BE2C (cell line): ENCODE results near the gene ACTL10.
"Not testable (repeated sequence)": the region's sequence is repeated elsewhere in the genome, so short reads cannot be mapped to it uniquely, and the experiment has no call there.

Experiments used
- DNase-seq: peaks from one replicate; pipeline ENCODE4 v3.0.0-alpha.2; 2020
- H3K27me3 ChIP-seq: fragments of 250-450 bp; sonication (Bioruptor Pico); 2 replicates; pipeline ENCODE4 v1.5.1; 2020; ENCODE audit warnings: mild to moderate bottlenecking
- H3K36me3 ChIP-seq: fragments of 250-450 bp; sonication (Bioruptor Pico); 2 replicates; pipeline ENCODE4 v1.5.1; 2020; ENCODE audit warnings: mild to moderate bottlenecking
- H3K4me1 ChIP-seq: fragments of 250-450 bp; sonication (Bioruptor Pico); 2 replicates; pipeline ENCODE4 v1.5.1; 2020
- H3K4me3 ChIP-seq: 2 replicates; pipeline ENCODE4 v1.5.1; 2011; ENCODE audit warnings: low read depth, low read length
- H3K9me3 ChIP-seq: fragments of 250-450 bp; sonication (Bioruptor Pico); 2 replicates; pipeline ENCODE4 v1.5.1; 2020
- CTCF ChIP-seq: IDR thresholded peaks from 2 replicates; pipeline ENCODE4 v1.5.1; 2012; ENCODE audit warnings: mild to moderate bottlenecking, low read depth, low read length

Gene ACTL10

GRCh38 chr20:33627577-33628216 is 39.0 kb upstream of the ACTL10 start:
- no peaks in the 10 kb centered on the region for H3K27me3 ChIP-seq
- no peaks in the 10 kb centered on the region for H3K4me1 ChIP-seq
- no peak overlapping the region for H3K4me3 ChIP-seq
- H3K9me3 ChIP-seq = no peaks in the 10 kb centered on the region
- DNase-seq = no peak
- no peak for TF ChIP-seq CTCF
- peaks cover 35% of the 10 kb centered on the region for H3K36me3 ChIP-seq

- Histone ChIP-seq H3K27me3 (no peaks in the 10 kb centered on the region), H3K4me1 (no peaks in the 10 kb centered on the region), H3K4me3 (no peak overlapping the region), H3K9me3 (no peaks in the 10 kb centered on the region), H3K36me3 (peaks cover 35% of the 10 kb centered on the region)
- no peak for TF ChIP-seq CTCF
- DNase-seq = no peak
These were observed 37.2 kb upstream of the ACTL10 start for GRCh38 chr20:33629533-33629932.

- H3K9me3 ChIP-seq = no peaks in the 10 kb centered on the region
- H3K4me1 ChIP-seq = no peaks in the 10 kb centered on the region
- no peaks in the 10 kb centered on the region for H3K27me3 ChIP-seq
- H3K4me3 ChIP-seq = no peak overlapping the region
- DNase-seq = no peak
- no peak for TF ChIP-seq CTCF
- peaks cover 31% of the 10 kb centered on the region for H3K36me3 ChIP-seq
These were observed 36.8 kb upstream of the ACTL10 start for GRCh38 chr20:33629979-33630378.

- no peak overlapping the region for H3K4me3 ChIP-seq
- no peaks in the 10 kb centered on the region for H3K27me3 ChIP-seq
- no peaks in the 10 kb centered on the region for H3K4me1 ChIP-seq
- no peak for DNase-seq
- no peak for TF ChIP-seq CTCF
- H3K36me3 ChIP-seq = peaks cover 26% of the 10 kb centered on the region
- no peaks in the 10 kb centered on the region for H3K9me3 ChIP-seq
These were observed 36.2 kb upstream of the ACTL10 start for GRCh38 chr20:33630507-33630906.

DNA sequence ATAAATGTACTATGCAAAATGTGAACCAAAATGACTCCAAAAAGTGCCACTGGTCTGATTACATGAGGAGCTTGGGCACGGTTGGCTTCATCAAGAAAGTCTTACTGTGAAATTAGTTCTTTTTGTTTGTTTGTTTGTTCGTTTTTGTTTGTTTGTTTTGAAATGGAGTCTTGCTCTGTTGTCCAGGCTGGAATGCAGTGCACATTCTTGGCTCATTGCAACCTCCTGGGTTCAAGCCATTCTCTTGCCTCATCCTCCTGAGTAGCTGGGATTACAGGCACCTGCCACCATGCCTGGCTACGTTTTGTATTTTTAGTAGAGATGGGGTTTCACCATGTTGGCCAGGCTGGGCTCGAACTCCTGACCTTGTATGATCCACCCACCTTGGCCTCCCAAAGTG is 34.8 kb upstream of the ACTL10 start:
- not testable (repeated sequence) for DNase-seq

GRCh38 chr20:33635341-33635740 is 31.4 kb upstream of the ACTL10 start:
- Histone ChIP-seq H3K9me3 (no peaks in the 10 kb centered on the region), H3K27me3 (no peaks in the 10 kb centered on the region), H3K4me1 (peaks cover 2% of the 10 kb centered on the region; the same call in 1 of the 2 replicates), H3K36me3 (peaks cover 35% of the 10 kb centered on the region), H3K4me3 (no peak overlapping the region)
- TF ChIP-seq CTCF = no peak
- no peak for DNase-seq

More for the DNA sequence above, 34.8 kb upstream of the ACTL10 start:
- not testable (repeated sequence) for H3K4me1 ChIP-seq, H3K9me3 ChIP-seq, H3K4me3 ChIP-seq, H3K27me3 ChIP-seq
- peaks cover 26% of the 10 kb centered on the region for H3K36me3 ChIP-seq
